Ascending aorta (tissue), 2 donors: ENCODE data around the gene FASLG. TPM values are rescaled to one million over a fixed set of nuclear protein-coding genes. Genes with fewer than 3 reads are reported as not detected.

Experiments used
- DNase-seq, 2 donors: peaks; one replicate each; pipeline ENCODE4 v3.0.0-alpha.2; 2019; ENCODE audit warnings: low spot score in 2 of 2
- H3K27ac ChIP-seq, 2 donors: fragments of 200-600 bp; sonication (generic); one replicate each; pipeline ENCODE4 v1.5.1; 2016 to 2017; ENCODE audit warnings: mild to moderate bottlenecking in 1 of 2
- H3K27me3 ChIP-seq: fragments of 200-600 bp; sonication (generic); one replicate; pipeline ENCODE4 v1.5.1; 2017
- H3K36me3 ChIP-seq, 2 donors: fragments of 200-600 bp; sonication (generic); one replicate each; pipeline ENCODE4 v1.5.1; 2016
- H3K4me1 ChIP-seq, 2 donors: fragments of 200-600 bp; sonication (generic); one replicate each; pipeline ENCODE4 v1.5.1; 2016 to 2017; ENCODE audit warnings: mild to moderate bottlenecking in 1 of 2
- H3K4me3 ChIP-seq, 2 donors: fragments of 200-600 bp; sonication (generic); one replicate each; pipeline ENCODE4 v1.5.1; 2016 to 2017; ENCODE audit warnings: mild to moderate bottlenecking in 1 of 2
- H3K9me3 ChIP-seq, 2 donors: fragments of 200-600 bp; sonication (generic); one replicate each; pipeline ENCODE4 v1.5.1; 2016
- CTCF ChIP-seq, 3 experiments: fragments of 200-600 bp in 2 of 3; fragments of 450-650 bp in 1 of 3; sonication (generic) in 2 of 3; IDR thresholded peaks; one replicate each; pipeline ENCODE4 v1.5.1; 2016 to 2019; ENCODE audit warnings: antibody characterized with exemption in 3 of 3, mild to moderate bottlenecking in 1 of 3, moderate library complexity in 1 of 3
- intact Hi-C: fragments of 100-400 bp; cut with DNase I; formaldehyde crosslinking; loops from one replicate; pipeline ENCODE4 v1.15.1; 2023
- total RNA-seq: library from RNA; depleted of rRNA; stranded (reverse); fragments of >200 nt; gene quantifications from one replicate; pipeline ENCODE4 v1.1.0, GENCODE V29; 2016

Gene FASLG
- total RNA-seq, 1 donor from 2014 or later, result not detected

GRCh38 chr1:172638249-172638648 is 20.7 kb upstream of the FASLG start:
- H3K4me1 ChIP-seq, result no peaks in the 10 kb centered on the region
- no peaks in the 10 kb centered on the region for H3K36me3 ChIP-seq
- no peak for TF ChIP-seq CTCF (IDR thresholded peaks at IDR 0.05)
- no peak overlapping the region for H3K4me3 ChIP-seq
- H3K27ac ChIP-seq, result no peak overlapping the region
- H3K9me3 ChIP-seq, result no peaks in the 10 kb centered on the region
- intact Hi-C loops, result no loop called here
- no peak for DNase-seq
- H3K27me3 ChIP-seq, result no peaks in the 10 kb centered on the region

GRCh38 chr1:172638885-172639831 is 19.7 kb upstream of the FASLG start:
- Histone ChIP-seq H3K4me1 (no peaks in the 10 kb centered on the region), H3K4me3 (no peak overlapping the region), H3K36me3 (no peaks in the 10 kb centered on the region), H3K9me3 (no peaks in the 10 kb centered on the region), H3K27me3 (no peaks in the 10 kb centered on the region), H3K27ac (no peak overlapping the region)
- intact Hi-C loops, result no loop called here
- no peak for TF ChIP-seq CTCF (IDR thresholded peaks at IDR 0.05)
- DNase-seq, result no peak

- intact Hi-C loops, result no loop called here
- no peak for DNase-seq
- Histone ChIP-seq H3K9me3 (no peaks in the 10 kb centered on the region), H3K27ac (no peak overlapping the region), H3K36me3 (no peaks in the 10 kb centered on the region), H3K27me3 (no peaks in the 10 kb centered on the region), H3K4me3 (no peak overlapping the region), H3K4me1 (no peaks in the 10 kb centered on the region)
- TF ChIP-seq CTCF (IDR thresholded peaks at IDR 0.05), result no peak
These were observed 18.8 kb upstream of the FASLG start for GRCh38 chr1:172640111-172640510.

GRCh38 chr1:172641492-172641891 is 17.4 kb upstream of the FASLG start:
- no peak overlapping the region for H3K4me3 ChIP-seq
- no peaks in the 10 kb centered on the region for H3K27me3 ChIP-seq
- H3K27ac ChIP-seq, result no peak overlapping the region
- H3K36me3 ChIP-seq, result no peaks in the 10 kb centered on the region
- H3K4me1 ChIP-seq, result no peaks in the 10 kb centered on the region
- no peak for TF ChIP-seq CTCF (IDR thresholded peaks at IDR 0.05)
- no peak for DNase-seq
- intact Hi-C loops, result no loop called here
- H3K9me3 ChIP-seq, result no peaks in the 10 kb centered on the region

GRCh38 chr1:172642970-172643369 is 15.9 kb upstream of the FASLG start:
- no peak for DNase-seq
- intact Hi-C loops, result no loop called here
- Histone ChIP-seq H3K4me1 (no peaks in the 10 kb centered on the region), H3K27me3 (no peaks in the 10 kb centered on the region), H3K4me3 (no peak overlapping the region), H3K9me3 (no peaks in the 10 kb centered on the region), H3K36me3 (no peaks in the 10 kb centered on the region), H3K27ac (no peak overlapping the region)
- no peak for TF ChIP-seq CTCF (IDR thresholded peaks at IDR 0.05)
